ENCODE results near the gene WDFY2. TPM values are rescaled to one million over a fixed set of nuclear protein-coding genes. Genes with fewer than 3 reads are reported as not detected.

WDFY2 gene
- total and polyA plus RNA-seq, 9 donors: 5.4 to 17.9 (median 12.6) TPM

GRCh38 chr13:51681037-51681678 lies 96.9 kb downstream of the WDFY2 start:
- 92 to 95% (median 93%) methylated on average over 6 of the region's 6 CpGs for WGBS, 3 donors
- no peak overlapping the region for H3K27ac ChIP-seq

DNA sequence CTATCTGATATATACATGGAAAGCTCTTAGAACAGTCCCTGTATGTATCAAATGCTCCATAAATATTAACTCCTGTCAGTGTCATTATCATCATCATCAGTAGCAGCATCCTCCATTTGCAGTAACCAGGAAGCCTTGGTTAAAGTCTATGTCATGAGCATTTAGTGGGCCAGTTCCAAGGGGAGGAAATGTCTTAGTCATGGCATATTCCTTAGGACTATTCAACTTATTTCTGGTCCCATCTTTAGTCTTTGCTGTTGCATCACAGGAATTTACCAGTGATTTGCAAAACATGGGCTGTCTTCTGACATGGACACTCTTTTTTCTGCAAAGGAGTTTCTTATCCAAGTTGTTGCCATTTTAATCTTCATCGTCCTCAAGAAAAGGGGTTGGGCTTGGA lies 98.4 kb downstream of the WDFY2 start:
- TF ChIP-seq, protein P1, sequence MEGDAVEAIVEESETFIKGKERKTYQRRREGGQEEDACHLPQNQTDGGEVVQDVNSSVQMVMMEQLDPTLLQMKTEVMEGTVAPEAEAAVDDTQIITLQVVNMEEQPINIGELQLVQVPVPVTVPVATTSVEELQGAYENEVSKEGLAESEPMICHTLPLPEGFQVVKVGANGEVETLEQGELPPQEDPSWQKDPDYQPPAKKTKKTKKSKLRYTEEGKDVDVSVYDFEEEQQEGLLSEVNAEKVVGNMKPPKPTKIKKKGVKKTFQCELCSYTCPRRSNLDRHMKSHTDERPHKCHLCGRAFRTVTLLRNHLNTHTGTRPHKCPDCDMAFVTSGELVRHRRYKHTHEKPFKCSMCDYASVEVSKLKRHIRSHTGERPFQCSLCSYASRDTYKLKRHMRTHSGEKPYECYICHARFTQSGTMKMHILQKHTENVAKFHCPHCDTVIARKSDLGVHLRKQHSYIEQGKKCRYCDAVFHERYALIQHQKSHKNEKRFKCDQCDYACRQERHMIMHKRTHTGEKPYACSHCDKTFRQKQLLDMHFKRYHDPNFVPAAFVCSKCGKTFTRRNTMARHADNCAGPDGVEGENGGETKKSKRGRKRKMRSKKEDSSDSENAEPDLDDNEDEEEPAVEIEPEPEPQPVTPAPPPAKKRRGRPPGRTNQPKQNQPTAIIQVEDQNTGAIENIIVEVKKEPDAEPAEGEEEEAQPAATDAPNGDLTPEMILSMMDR (IDR thresholded peaks at IDR 0.05): no peak
- TF ChIP-seq POLR2A (IDR thresholded peaks at IDR 0.05) (no peak), EP300 (IDR thresholded peaks at IDR 0.05) (no peak)
- intact Hi-C loops (cut with DNase I): no loop called here
- DNase-seq: no peak
- Histone ChIP-seq H3K9me3 (no peaks in the 10 kb centered on the region), H3K4me1 (ENCODE audit: insufficient read depth) (no peaks in the 10 kb centered on the region), H3K4me3 (no peak overlapping the region), H3K27me3 (no peaks in the 10 kb centered on the region), H3K36me3 (no peaks in the 10 kb centered on the region), H3K27ac (no peak overlapping the region)
- WGBS, 3 donors: 91 to 98% (median 93%) methylated on average over 1 of the region's 1 CpG

More at GRCh38 chr13:51681037-51681678, 96.9 kb downstream of the WDFY2 start:
- H3K9me3 ChIP-seq: no peaks in the 10 kb centered on the region
- TF ChIP-seq POLR2A (IDR thresholded peaks at IDR 0.05) (no peak), EP300 (IDR thresholded peaks at IDR 0.05) (no peak)
- TF ChIP-seq, protein P1 (IDR thresholded peaks at IDR 0.05): no peak
- no peaks in the 10 kb centered on the region for H3K36me3 ChIP-seq
- intact Hi-C loops (cut with DNase I): no loop called here
- H3K4me1 ChIP-seq (ENCODE audit: insufficient read depth): no peaks in the 10 kb centered on the region
- no peaks in the 10 kb centered on the region for H3K27me3 ChIP-seq
- DNase-seq: no peak
- H3K4me3 ChIP-seq: no peak overlapping the region

GRCh38 chr13:51683597-51683996 lies 99.3 kb downstream of the WDFY2 start:
- 95 to 100% (median 100%) methylated on average over 1 of the region's 1 CpG for WGBS, 3 donors
- TF ChIP-seq EP300 (IDR thresholded peaks at IDR 0.05) (no peak), POLR2A (IDR thresholded peaks at IDR 0.05) (no peak)
- TF ChIP-seq, protein P1 (IDR thresholded peaks at IDR 0.05): no peak
- no peak overlapping the region for H3K4me3 ChIP-seq
- no peaks in the 10 kb centered on the region for H3K27me3 ChIP-seq
- no peak overlapping the region for H3K27ac ChIP-seq
- no peaks in the 10 kb centered on the region for H3K36me3 ChIP-seq
- intact Hi-C loops (cut with DNase I): no loop called here
- no peaks in the 10 kb centered on the region for H3K9me3 ChIP-seq
- no peaks in the 10 kb centered on the region for H3K4me1 ChIP-seq (ENCODE audit: insufficient read depth)
- DNase-seq: no peak

- H3K27me3 ChIP-seq: no peaks in the 10 kb centered on the region
- DNase-seq: no peak
- no peak overlapping the region for H3K27ac ChIP-seq
- no peaks in the 10 kb centered on the region for H3K36me3 ChIP-seq
- no peaks in the 10 kb centered on the region for H3K4me1 ChIP-seq (ENCODE audit: insufficient read depth)
- intact Hi-C loops (cut with DNase I): no loop called here
- H3K9me3 ChIP-seq: no peaks in the 10 kb centered on the region
- no peak overlapping the region for H3K4me3 ChIP-seq
- no peak for TF ChIP-seq POLR2A (IDR thresholded peaks at IDR 0.05)
- TF ChIP-seq, protein P1 (IDR thresholded peaks at IDR 0.05): no peak
- no peak for TF ChIP-seq EP300 (IDR thresholded peaks at IDR 0.05)
- WGBS, 3 donors: 77 to 84% (median 79%) methylated on average over 3 of the region's 3 CpGs
These were observed 99.8 kb downstream of the WDFY2 start for GRCh38 chr13:51684076-51684475.
